Measurements from ENCODE around the gene ALG8. TPM values are rescaled to one million over a fixed set of nuclear protein-coding genes. Genes with fewer than 3 reads are reported as not detected.
A peak's percentile ranks its signal among the peaks of the same experiment; 100 is the strongest.

The ALG8 gene
- total RNA-seq, 1 experiment from 2014 or later, result 188 TPM

- Mint-ChIP-seq H3K36me3 (ENCODE audit: insufficient read depth, unreplicated experiment) (peaks cover 45% of the 10 kb centered on the region), H3K4me1 (ENCODE audit: low read depth, unreplicated experiment) (peaks cover 6% of the 10 kb centered on the region), H3K9me3 (ENCODE audit: unreplicated experiment) (no peaks in the 10 kb centered on the region), H3K4me3 (ENCODE audit: unreplicated experiment) (no peak overlapping the region), H3K27me3 (ENCODE audit: insufficient read depth, unreplicated experiment) (no peaks in the 10 kb centered on the region), H3K27ac (ENCODE audit: unreplicated experiment) (peak overlapping the region; percentile 0)
- Histone ChIP-seq H3K27me3 (replicated peaks; ENCODE audit: control insufficient read depth, insufficient read depth, low read length) (no peaks in the 10 kb centered on the region), H3K9me3 (no peaks in the 10 kb centered on the region), H3K4me3 (ENCODE audit: low read depth, low read length) (no peak overlapping the region), H3K36me3 (ENCODE audit: control insufficient read depth, insufficient read depth, low read length) (no peaks in the 10 kb centered on the region; the same call in 1 of the 2 replicates), H3K4me1 (peaks cover 7% of the 10 kb centered on the region; the same call in 1 of the 2 replicates)
- ChIA-PET POLR2A (interaction anchor here (0.6 kb wide), 1 partner anchor 79 kb away, joined by 6 read pairs; no protein-coding TSS in a partner anchor), CTCF (interaction anchor here (0.6 kb wide), 1 partner anchor 158 kb away, joined by 3 read pairs; no protein-coding TSS in a partner anchor)
- BruUV-seq (replicated peaks), result no TSS peak
- no peak for TF ChIP-seq CTCF (IDR thresholded peaks at IDR 0.05; ENCODE audit: insufficient read depth in 1 of 2, low read depth in 1 of 2, low read length in 1 of 2, severe bottlenecking in 1 of 2, unreplicated experiment in 1 of 2)
- no peak for DNase-seq
- intact Hi-C loops (cut with micrococcal nuclease; ENCODE audit: unreplicated experiment), result no loop called here
Observed at GRCh38 chr11:78132475-78132874, 7.0 kb downstream of the ALG8 start.

DNA sequence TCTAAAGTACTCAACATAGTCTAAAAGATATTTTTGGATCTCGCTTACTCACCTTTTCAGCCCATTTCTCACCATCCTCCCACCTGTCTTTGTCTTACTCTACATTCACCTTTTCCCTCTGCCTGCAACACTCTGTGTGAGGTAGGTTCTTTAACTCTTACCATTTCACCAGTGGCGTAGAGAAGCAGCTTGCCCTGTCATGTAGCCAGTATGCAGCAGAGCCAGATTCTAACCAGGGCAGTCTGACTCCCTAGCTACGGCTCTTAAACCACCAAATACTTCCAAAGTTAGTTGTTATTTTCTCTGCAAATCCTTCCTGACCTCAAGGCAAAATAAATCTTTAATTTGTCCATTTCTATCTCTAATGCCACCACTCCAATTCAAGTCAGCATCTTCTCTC lies 7.5 kb downstream of the ALG8 start:
- CTCF ChIA-PET, result interaction anchor here (0.8 kb wide), 1 partner anchor 433 kb away, joined by 3 read pairs; no protein-coding TSS in a partner anchor
- TF ChIP-seq CTCF (IDR thresholded peaks at IDR 0.05; ENCODE audit: insufficient read depth in 1 of 2, low read depth in 1 of 2, low read length in 1 of 2, severe bottlenecking in 1 of 2, unreplicated experiment in 1 of 2), result no peak
- Histone ChIP-seq H3K27me3 (replicated peaks; ENCODE audit: control insufficient read depth, insufficient read depth, low read length) (no peaks in the 10 kb centered on the region), H3K4me1 (peaks cover 7% of the 10 kb centered on the region; the same call in 1 of the 2 replicates), H3K36me3 (ENCODE audit: control insufficient read depth, insufficient read depth, low read length) (no peaks in the 10 kb centered on the region; the same call in 1 of the 2 replicates), H3K4me3 (ENCODE audit: low read depth, low read length) (no peak overlapping the region), H3K9me3 (no peaks in the 10 kb centered on the region)
- DNase-seq, result no peak
- POLR2A ChIA-PET, result no interaction called here
- peaks cover 6% of the 10 kb centered on the region for H3K4me1 Mint-ChIP-seq (ENCODE audit: low read depth, unreplicated experiment)
- H3K9me3 Mint-ChIP-seq (ENCODE audit: unreplicated experiment), result no peaks in the 10 kb centered on the region
- H3K27me3 Mint-ChIP-seq (ENCODE audit: insufficient read depth, unreplicated experiment), result no peaks in the 10 kb centered on the region
- peak overlapping the region; percentile 0 for H3K27ac Mint-ChIP-seq (ENCODE audit: unreplicated experiment)
- intact Hi-C loops (cut with micrococcal nuclease; ENCODE audit: unreplicated experiment), result no loop called here
- peaks cover 40% of the 10 kb centered on the region for H3K36me3 Mint-ChIP-seq (ENCODE audit: insufficient read depth, unreplicated experiment)
- BruUV-seq (replicated peaks), result no TSS peak
- no peak overlapping the region for H3K4me3 Mint-ChIP-seq (ENCODE audit: unreplicated experiment)

DNA sequence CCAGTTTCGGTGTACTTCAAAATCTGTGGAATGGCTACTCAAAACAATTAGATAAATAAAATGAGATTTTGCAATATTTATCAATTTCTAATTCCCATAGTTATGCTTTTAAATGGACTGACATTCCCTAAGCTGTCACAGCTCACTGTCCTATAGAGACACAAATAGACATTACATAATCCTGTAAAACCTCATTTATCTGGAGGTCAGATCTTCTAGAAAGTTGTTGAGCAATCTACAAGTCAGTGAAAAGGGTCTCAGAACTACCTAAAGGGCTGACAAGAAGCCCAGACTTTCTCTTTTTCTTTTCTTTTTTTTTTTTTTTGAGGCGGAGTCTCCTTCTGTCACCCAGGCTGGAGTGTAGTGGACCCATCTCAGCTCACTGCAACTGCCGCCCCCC lies 12.0 kb downstream of the ALG8 start:
- intact Hi-C loops (cut with micrococcal nuclease; ENCODE audit: unreplicated experiment), result no loop called here
- Histone ChIP-seq H3K36me3 (ENCODE audit: control insufficient read depth, insufficient read depth, low read length) (peaks cover 2% of the 10 kb centered on the region), H3K9me3 (no peaks in the 10 kb centered on the region), H3K4me3 (ENCODE audit: low read depth, low read length) (no peak overlapping the region), H3K27me3 (replicated peaks; ENCODE audit: control insufficient read depth, insufficient read depth, low read length) (no peaks in the 10 kb centered on the region), H3K4me1 (peaks cover 7% of the 10 kb centered on the region; the same call in 1 of the 2 replicates)
- H3K4me1 Mint-ChIP-seq (ENCODE audit: low read depth, unreplicated experiment), result peaks cover 6% of the 10 kb centered on the region
- no TSS peak for BruUV-seq (replicated peaks)
- no peak overlapping the region for H3K4me3 Mint-ChIP-seq (ENCODE audit: unreplicated experiment)
- H3K9me3 Mint-ChIP-seq (ENCODE audit: unreplicated experiment), result no peaks in the 10 kb centered on the region
- no peaks in the 10 kb centered on the region for H3K27me3 Mint-ChIP-seq (ENCODE audit: insufficient read depth, unreplicated experiment)
- TF ChIP-seq CTCF (IDR thresholded peaks at IDR 0.05; ENCODE audit: insufficient read depth in 1 of 2, low read depth in 1 of 2, low read length in 1 of 2, severe bottlenecking in 1 of 2, unreplicated experiment in 1 of 2), result no peak
- ChIA-PET POLR2A (interaction anchor here (1.8 kb wide), 1 partner anchor 12 kb away, joined by 5 read pairs; the partner anchor contains the start of gene ALG8), CTCF (no interaction called here)
- H3K36me3 Mint-ChIP-seq (ENCODE audit: insufficient read depth, unreplicated experiment), result peaks cover 36% of the 10 kb centered on the region
- H3K27ac Mint-ChIP-seq (ENCODE audit: unreplicated experiment), result no peak overlapping the region
- DNase-seq, result no peak
